DMS114 treated with DMSO at 0.1 percent for 48 hours (cell line): ENCODE results near the gene DAPK2.

Experiments
- DNase-seq: peaks from one replicate; lab custom pipeline; 2025; ENCODE audit not compliant: unreplicated experiment; lab: John Stamatoyannopoulos, UW

Gene DAPK2

DNA sequence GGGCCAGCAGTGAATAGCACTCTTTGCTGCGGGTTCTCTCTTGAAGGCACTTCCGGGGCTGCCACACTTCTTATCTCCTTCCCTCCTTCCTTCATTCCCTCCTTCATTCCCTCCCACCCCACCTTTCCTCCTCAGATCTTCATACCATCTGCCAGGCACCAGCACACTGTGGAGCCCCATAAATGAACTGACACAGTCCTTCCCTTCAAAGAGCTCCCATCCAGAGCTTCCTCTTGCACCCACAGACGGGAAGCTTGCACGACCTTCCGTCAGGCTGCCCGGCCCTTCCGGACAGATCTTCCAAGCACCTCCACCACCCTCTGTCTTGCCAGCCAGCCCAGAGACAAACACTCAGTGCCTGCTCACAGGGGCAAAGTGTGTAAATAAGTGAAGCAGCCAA lies 147.1 kb downstream of the DAPK2 start:
- DNase-seq, result no peak

DNA sequence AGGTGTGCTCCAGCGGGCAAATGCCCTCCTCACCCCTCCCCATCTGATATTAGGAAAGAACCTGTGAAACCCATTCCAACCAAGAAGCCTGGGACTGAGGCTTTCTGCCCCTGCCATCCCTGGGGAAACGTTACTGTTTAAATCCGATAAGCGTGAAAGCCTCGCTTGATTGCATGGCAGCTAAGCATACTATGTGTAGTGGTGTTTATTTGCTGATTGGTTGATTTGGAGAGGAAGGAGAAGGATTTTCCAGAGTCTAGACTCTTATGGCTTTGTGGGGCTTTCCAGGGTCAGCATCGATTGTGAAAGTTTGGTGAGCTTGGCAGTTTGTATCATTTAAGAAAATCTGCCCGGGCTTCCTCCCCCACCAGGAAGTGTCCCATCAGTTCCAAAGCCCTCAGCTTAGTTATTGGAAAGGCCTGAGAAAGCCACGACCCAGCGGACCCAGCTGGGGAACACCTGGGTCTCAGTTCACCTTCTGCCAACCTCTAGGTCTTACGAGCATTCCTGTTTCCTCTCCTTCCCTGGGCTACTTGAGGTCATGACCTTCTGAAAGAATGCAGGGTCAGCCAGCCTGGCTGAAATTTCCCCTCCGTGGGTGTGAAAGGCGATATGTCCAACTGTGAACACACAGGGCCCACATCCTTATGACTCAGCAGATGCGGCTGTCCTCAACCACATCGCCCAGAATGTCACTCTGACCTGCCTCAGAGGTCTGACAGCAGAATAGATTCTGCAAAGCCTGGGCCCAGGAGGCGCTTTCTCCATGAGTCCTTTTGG lies 149.8 kb downstream of the DAPK2 start:
- DNase-seq, result no peak

DNA sequence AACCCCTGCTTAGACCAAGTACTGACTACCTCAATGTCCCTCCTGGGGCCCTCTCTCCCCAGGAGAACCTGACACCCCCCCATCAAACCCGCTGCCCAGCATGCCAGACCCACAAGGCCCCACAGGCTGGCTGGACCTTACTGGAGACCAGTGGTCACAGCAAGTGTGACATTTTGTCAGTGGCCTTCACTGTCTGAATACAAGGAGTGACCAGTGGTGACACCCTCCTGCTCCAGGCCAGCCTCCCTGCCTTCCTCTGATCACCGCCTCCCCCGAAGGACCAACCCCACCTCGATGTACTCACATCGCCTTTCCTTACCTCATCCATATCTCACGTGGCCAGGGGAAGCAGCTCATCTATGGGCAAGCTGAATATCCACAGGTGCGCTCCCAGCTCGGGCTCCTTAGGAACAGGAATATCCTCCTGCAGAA lies 150.5 kb downstream of the DAPK2 start:
- no peak for DNase-seq

DNA sequence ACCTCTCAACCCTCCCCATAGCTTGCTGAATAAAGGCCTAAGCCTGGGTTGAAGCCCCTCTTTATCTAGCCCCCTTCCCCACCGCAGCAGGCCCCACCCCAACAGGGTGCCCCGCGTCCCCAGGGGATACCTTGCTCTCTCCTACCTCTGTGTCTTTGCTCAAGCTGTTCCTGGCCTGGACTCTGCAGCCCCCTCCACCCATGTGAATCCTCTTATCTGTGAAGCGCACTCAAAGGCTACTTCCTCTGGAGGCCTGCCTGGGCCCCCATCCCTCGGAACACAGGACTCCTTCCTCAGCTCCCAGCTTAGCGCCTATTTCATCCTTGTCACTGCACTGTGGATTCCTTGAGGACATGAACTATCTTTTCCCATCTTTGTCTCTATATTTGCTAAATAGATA lies 151.1 kb downstream of the DAPK2 start:
- DNase-seq, result no peak

DNA sequence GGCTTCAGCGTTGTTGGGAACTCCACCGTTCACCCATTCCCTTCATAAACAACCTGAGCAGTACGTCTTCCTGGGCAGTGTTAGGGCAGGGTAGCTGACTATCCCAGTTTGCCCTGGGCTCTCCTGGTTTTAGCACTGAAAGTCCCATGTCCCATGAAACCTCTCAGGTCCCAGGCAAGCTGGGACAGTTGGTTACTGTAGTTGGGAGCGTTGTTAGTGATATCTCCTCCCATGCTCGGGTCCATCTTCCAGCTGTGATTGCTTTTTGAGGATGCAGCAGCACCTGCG lies 151.7 kb downstream of the DAPK2 start:
- DNase-seq, result no peak

DNA sequence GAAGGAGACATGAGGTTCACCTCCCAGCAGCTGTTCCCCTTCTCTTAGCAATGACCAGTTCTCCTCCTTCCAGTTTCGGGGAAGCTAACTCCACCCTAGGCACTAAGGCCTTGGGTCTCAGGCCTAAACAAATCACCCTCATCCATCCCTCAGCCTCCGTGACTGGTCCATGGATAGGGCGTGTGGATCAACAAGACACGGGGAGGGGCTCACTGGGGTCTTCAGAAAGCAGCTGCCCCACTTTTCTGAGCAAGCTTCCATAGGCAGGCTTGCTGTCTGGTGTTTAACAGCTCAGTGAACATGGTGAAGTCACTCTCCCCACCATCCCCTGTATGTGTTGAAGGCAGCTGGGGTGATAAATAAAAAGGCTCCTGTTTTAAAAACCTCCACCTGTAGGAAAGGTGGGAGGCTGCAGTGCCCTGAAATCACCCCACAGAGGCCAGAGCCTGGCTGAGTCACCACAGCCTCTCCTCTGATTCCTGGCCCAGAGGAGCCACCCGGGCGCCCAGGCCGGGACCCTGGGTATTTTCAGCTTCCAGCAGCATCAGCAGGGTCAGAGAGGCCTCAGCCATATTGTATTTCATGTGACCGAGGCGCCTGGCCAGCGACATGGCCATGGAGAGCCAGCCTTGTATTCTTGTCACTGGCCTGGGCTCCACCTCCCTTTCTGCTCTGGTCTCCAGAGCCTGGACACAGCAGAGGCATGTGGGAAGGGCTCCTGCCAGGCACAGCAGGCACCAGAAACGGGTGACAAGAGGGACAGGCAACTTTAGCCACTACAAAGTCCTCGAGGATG lies 152.2 kb downstream of the DAPK2 start:
- DNase-seq, result no peak

DNA sequence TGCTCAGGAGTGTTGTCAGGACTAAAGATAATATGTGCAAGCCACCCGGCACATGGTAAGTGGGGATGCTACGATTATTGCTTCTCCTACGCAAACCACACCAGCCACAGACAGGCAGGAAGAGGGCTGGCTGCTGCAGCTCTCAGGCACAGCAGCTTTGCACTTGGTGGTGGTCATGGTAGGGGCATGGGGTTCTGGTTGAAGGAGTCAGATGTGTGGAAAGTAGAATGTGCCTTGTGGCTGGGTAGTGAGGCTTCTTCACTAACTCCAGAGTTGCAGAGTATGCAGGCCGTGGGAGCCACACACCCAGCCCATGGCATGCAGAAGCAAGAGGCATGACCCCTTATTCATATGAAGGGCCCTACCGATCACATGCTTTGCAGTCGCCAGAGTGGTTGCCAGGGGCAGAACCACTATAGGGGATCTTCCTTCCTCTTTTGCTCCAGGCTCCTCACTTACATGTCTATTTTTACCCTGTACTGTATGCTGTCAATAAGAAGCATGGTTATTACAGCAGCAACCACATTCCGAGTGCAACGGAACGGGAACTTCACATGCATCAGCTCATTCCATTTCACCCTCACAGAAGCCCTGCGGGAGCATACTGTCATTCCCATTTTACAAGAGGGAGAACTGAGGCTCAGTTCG lies 153.4 kb downstream of the DAPK2 start:
- DNase-seq, result no peak

DNA sequence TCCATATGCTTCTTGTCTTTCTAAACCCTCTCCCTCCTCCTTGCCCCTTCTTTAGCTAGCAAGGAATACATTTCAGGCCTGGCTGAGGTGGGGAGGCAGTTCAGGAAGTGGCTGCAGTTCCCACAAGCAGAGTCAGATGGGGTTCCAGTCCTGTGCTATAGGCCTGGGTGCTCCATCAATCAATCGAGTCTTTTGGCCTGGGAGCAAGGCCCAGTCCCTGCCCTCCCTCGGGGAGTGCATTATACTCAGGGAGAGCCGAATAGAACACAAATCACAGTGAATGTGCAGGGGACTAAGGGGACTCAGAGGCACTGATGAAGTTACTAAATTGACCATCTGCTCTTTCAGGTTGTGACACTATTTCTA lies 154.5 kb downstream of the DAPK2 start:
- DNase-seq, result no peak

DNA sequence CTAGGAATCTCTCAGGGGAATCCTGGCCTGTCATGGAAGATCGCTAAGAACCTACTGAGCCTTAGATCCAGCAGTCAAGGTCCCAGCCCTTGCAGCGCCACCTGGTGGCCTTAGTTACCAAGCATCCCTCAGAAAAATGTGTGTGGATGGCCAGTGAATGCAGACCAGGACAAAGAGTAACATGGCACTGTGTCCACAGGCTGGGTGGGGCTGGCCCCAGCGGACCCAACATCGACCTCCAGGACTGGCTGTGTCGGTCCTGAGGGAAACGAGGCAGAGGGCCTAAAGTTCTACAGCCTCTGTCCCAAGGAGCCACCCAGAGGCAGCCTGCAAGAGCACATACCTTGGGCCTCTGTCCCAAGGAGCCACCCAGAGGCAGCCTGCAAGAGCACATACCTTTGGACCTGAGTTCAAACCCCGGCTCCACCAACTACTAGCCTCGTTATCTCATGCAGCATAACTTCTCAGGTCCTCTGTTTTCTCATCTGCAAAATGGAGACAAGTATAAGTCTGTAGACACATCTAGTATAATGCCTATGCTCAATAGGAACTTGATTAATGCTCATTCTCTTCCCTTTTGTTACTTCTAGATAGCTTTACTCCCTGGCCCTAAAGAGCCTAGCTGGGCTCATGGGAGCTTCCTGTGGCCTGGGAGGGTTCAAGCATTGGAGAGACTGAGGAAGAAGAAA lies 155.1 kb downstream of the DAPK2 start:
- DNase-seq, result peak; percentile 89

DNA sequence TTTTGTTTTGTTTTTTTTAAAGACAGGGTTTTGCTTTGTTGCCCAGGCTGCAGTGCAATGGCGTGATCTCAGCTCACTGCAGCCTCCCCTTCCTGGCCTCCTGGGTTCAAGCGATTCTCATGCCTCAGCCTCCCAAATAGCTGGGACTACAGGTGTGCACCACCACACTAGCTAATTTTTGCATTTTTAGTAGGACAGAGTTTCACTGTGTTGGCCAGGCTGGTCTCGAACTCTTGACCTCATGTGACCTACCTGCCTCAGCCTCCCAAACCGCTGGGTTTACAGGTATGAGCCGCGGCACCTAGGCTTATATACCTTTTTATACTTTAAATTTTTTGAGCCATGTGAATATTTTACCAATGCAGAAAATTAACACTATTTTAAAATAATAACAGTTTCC lies 155.7 kb downstream of the DAPK2 start:
- DNase-seq, result no peak

DNA sequence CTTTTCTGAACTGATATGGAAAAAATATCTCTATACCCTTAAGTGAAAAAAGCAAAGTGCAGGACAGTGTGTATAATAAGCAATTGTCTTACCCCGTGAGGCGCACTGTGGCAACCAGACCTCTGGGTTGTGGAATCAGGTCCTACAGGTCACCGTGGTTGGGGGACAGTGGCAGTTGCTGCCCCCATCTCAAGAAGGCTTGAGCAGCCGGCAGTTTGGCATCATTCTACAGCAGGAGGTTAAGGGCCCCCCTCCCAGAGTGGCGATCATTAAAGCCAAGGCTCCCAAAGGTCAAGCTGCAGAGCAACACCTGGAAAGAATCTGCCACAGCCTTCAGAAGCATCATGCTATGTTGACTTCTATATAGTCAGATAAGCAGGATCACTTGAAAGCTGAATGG lies 156.5 kb downstream of the DAPK2 start:
- DNase-seq, result no peak

DNA sequence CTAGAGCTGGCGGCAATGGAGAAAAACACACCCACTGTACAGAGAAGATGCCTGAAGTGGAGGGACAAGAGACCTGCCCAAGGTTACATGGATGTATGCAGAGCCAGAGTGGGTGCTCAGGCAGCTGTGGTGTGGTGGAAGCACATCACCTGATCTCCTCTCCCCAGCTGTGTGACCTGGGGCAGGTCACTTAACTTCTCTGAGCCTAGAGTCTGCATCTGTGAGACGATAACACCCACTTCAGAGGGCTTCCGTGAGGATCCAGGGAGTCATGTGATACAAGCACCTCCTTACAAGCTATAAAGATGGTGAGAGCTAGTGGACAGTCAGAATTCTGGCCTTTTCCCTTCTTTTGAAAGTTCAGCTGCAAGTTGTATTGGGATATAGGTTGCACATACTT lies 157.5 kb downstream of the DAPK2 start:
- no peak for DNase-seq

DNA sequence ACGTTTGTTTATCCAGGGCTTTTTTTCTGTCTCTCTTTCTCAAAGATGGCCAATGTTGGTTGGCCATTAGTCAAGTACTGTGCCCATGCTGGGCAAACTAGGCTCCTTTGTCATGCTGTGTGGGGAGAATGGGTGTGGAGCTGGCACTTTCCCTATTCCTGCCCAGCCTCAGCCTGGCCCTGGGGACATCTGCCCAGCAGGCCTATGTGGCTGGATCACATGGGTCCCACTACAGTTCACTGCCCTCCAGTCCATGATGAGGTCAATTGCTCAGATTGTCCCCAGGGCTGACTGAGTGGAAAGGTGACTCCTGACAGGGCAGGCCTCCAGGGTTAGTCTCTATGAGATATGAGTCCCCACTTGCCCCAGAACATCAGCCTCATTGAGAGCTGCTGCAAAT lies 158.1 kb downstream of the DAPK2 start:
- no peak for DNase-seq

DNA sequence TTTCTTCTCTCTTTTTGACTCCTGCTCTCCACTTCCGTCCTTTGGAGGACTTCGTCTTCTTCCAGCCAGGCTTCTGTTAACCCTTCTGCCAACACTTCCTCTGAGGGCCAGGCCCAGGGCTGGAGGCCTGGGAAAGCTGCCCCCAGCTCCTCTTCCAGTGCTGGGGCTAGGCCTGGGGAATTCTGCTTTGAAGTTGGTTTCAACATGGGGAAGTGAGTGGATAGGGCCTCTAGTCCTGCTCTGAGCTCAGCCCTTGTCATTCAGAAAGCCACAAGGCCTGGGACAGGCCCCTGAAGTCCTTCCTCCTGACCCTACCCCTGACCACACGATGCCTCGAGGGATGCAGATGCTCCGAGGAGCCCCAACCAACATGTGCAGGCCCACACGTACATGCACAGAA lies 158.7 kb downstream of the DAPK2 start:
- no peak for DNase-seq

DNA sequence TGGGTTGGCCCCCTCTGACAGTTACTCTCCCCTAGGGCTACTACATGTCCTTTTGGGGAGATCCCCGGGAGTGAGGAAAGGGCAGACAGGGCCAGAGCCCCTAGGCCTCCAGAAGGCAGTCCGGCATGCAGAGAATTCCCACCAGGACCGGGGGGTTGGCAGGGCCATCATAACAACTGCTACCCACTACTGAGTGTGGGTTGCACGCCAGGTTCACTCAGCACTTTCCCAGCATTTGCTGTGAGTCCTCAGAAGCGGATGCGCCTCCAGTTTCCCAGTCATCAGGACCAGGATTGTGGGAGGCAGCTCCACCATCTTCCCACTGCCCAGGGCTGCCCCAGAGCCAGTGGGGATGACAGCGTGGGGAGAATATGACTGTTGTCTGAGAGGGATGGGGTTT lies 161.3 kb downstream of the DAPK2 start:
- DNase-seq, result no peak

DNA sequence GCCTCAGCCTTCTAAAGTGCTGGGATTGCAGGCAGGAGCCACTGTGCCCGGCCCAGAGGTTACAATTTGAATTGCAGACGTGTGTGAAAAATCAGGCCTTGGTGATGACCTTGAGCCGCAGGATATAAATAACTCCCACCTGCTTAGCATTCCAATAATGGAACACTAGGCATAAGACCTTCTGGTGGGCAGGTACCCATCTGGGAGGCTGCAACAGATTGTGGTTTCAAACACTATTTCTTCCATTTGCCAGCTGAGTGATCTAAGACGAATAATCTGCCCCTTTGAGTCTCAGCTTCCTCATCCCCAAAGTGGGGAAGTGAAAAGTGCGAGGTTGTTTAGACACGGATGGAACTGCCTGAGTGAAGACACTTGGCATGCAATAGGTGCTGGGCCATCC lies 164.9 kb downstream of the DAPK2 start:
- DNase-seq, result no peak

DNA sequence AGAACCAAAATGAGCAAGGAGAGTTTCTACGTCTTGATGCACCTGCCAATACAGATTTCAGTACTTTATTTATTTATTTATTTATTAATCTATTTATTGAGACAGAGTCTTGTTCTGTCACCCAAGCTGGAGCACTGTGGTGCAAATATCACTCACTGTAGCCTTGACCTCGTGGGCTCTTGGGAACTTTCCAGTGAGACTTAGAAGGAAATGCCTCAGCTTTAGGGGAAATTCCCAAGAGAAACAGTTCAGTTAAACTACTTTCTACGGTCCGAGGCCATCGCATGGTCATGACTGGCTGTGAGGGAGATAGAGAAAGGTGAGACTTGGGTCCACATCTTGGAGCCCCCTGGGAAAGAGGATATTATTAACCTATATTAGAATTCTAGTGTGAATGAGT lies 165.5 kb downstream of the DAPK2 start:
- no peak for DNase-seq

DNA sequence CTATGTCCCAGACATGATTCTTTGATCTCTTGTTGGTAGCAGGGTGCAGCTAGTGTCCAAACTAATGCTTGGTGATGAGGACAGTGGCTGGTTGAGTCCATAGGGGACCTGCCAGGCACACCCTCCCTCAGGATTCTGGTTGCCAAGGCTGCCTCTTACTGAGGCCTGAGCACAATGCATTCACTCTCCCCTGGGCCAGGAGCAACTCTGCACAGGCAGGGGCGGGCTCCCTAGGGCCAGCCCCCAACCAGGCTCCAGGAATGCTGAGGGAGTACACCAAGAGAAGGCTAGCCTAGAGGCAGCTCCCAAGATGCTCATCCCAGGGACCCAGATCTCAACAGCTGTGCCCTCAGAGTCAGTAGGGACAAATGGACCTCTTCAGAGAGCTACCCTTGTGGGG lies 166.3 kb downstream of the DAPK2 start:
- no peak for DNase-seq

DNA sequence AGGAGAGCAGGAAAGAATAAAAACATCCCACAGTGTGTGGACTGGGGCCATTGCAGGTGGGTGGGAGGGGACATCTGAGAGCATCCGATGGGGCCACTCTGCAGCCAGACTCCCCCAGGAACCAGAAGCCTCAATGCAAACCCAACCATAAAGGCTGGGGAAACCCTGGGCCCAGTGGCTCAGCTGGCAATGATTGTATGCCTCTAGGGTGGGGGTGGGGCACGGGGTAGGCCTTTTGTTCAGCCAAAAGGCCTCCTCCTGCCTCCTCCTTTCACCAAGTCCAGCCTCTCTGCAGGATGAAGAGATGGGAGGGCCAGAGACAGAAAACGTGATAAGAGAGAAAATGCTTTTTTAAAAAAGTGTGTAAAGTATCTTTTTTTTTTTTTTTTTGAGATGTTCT lies 167.1 kb downstream of the DAPK2 start:
- DNase-seq, result no peak

DNA sequence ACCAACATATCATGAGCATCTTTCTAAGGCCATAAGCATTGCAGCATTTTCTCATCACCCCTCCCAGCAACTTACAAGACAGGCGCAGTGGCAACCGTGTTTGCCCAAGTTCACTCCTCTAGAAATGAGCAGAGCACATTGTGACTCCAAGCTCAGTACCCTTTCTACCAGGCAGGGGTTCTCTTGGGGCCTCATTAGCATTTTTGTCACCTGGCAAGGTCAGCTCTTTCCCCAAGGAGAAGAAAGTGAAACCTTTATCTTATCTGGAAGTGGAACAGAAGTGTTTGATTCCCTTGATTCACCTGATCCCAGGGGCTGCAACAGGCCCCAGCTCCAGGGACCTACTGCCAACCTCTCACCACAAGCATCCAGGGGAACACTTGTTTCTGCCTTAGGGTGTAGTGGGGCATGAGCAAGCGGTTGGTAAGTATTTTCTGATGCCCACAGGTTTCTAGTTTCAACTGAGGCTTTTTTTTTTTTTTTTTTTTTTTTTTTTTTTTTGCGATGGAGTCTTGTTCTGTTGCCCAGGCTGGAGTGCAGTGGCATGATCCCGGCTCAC lies 168.5 kb downstream of the DAPK2 start:
- no peak for DNase-seq

DNA sequence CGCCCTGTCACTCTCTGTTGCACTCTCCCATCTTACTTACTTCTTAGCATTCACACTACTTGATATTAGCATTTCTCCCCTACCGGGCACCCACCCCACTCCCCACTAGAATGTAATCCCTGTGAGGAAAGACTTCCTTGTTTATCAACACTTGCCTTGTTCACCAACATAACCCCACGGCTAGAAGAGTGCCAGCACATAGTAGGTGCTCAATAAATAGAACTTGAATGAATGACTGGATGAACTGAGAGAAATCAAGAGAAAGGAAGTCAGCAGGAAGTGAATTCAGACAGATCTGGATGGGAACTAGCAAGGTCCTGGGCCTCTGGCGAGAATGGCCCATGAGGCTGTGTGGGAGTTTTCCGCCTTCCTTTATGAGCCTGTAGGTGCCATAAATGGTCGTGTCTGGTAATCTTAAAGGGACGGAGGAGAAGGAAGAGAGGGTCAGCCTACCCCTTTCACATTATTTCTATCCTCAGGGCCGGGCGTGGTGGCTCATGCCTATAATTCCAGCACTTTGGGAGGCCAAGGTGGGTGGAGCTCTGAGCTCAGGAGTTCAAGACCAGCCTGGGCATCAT lies 170.1 kb downstream of the DAPK2 start:
- no peak for DNase-seq
